Inflammatory macrophage (primary cell): ENCODE measurements around the gene RAB35.

Experiments used
- DNase-seq, 2 donors: peaks; one replicate each; pipeline ENCODE4 v3.0.0-alpha.2; 2020 to 2022
- total RNA-seq, 18 experiments: gene quantifications; one replicate each; lab custom pipeline; 2026; ENCODE audit warnings: mixed read lengths in 6 of 18, inconsistent platforms in 2 of 18; lab: John Stamatoyannopoulos, UW

Gene RAB35
- 50.9 to 138 (median 75.5) reads per million in 18 experiments for total RNA-seq

DNA sequence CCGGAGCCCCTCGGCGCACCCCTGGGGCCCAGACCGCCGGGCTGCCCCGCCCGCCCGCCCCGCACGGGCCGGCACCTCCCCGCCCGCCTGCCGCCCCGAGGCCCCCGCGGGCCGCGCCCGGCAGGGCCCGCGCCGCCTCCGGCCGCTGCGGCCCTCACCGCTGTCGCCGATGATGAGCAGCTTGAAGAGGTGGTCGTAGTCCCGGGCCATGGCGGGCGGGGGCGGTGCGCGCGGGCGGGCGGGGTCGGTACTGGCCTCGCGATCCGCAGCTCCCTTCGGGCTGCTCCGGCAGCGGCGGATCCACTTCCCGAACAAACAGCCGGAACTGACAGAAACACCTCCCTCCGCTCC, at the start of gene RAB35:
Gene RAB35, minus strand, starts transcription at position 313 of the 351 bp plus-strand sequence. Its CDS starts 103 bp downstream, at position 210.
- DNase-seq = no peak

DNA sequence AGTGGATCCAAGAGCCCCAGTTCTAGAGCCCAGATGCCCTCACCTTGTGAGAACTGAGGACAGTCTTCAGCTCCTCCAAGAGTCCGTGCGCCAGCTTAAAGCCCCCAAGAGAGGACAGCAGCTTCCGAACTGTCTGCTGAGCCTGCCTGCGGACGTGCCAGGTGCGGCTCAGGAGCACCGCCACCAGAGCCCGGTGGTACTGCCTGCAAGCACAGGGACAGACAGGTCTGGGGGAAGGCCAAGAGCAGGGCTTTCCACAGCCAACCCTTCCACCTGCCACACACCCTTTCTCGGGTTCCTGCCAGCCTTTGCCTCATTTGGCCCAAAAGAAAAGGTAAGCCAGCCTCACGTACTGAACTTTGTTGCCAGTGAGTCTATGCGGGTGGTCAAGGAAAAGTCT, 47.7 kb upstream of the RAB35 start:
- no peak for DNase-seq

DNA sequence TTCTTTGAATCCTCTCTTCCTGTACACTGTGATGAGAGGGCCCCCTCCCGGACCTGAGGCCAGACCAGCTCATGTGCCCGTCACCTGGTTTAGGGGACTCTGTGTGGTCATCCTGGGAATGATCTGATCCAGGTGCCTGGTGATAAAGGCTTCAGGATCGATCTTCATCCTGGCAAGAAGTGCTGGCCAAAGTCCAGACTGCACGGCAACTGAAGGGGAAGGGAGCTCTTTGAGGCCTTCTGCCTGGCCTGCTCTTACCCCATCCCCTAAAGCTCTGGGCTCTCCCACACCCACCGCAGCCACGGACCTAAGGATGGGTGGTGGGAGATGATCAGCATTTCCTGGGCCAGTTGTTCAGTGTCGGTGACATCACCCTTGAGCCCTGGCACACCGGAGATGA, 46.2 kb upstream of the RAB35 start:
- no peak for DNase-seq

DNA sequence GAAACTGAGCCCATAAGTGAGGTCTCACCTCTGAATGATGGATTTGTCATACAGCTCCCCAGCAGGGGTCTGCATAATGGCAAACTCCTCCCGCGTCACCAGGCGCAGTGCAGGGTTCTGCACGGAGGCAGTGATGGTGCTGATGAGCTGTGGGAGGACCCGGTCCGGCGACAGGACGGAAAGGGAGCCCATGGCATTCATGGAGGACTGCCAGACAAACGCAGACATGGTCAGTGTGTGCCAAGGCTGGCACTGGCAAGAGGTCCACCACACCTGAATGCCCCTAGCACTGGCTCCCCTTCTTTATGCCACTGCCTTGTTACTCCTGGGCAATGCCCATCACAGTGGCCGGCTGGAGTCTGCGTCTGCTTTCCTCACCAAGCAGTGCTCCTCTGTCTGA, 45.3 kb upstream of the RAB35 start:
- no peak for DNase-seq

DNA sequence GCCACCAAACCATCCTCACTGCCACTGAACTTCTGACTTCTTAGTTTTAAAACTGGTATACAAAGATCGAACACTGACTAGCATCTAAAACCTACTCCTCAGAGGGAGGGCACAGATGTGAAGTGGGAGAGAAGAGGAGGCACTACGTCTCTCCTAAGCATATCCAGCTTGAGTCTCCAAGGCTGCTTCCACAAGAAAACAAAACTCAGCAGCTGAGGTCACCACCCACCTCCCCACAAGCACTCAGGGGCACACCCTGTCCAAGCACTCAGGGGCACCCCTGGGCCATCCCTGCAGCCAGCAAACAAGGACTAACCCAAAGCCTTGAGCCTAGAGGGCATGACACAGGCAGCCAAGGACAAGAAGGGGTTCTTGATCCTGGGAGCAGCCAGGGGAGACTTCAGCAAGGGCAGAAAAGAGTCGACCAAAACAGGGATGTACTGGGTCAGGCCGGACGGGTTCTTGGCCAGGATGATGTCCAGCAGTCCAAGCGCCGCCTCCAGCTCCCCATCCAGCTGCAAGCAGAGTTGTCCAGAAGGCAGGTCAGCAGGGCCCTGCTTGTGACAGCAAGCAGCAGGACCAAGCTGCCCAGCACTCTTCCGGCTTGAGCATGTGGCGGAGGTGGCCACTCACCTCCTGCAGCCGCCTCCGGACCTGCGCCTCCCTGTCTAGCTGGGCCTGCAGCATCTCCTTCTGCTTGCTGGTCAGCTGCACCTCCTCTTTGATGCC, 43.1 kb upstream of the RAB35 start:
- DNase-seq = no peak

DNA sequence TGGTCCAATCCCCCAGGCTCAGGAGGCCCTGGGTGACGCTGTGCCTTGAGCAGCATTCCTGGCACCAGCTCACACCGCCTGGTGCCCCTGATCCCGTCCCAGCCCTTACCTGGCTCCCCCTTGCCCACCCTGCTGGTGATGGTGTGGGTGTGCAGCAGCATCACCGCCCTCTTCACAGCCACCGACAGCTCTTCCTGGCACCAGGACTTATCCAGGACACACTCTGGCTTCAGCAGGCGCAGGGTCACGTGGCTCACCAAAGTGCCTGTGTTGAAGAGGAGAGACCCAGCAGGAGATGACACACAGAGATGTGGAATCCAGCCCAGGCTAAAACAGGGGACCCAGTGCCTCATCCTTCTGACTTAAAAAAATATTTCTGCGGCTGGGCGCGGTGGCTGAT, 41.8 kb upstream of the RAB35 start:
- no peak for DNase-seq

DNA sequence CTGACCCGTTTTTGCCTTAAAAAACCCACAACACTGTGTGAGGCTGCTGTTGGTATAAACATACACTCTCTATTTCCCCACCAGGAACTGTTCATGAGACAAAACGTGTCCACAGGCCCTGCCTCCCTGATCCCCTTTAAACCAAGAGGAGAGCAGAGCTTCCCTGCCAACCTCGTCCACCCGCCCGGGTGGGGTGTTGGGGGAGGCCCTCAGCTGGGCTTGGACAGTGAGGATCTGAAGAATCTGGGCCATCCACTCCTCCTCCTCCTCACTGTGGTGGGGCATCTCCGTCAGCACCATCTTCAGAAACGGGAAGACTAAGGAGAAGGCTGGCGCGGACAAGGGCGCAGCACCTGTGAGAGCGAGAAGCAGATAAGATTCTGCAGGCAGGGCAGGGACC, 41.1 kb upstream of the RAB35 start:
- DNase-seq = no peak

DNA sequence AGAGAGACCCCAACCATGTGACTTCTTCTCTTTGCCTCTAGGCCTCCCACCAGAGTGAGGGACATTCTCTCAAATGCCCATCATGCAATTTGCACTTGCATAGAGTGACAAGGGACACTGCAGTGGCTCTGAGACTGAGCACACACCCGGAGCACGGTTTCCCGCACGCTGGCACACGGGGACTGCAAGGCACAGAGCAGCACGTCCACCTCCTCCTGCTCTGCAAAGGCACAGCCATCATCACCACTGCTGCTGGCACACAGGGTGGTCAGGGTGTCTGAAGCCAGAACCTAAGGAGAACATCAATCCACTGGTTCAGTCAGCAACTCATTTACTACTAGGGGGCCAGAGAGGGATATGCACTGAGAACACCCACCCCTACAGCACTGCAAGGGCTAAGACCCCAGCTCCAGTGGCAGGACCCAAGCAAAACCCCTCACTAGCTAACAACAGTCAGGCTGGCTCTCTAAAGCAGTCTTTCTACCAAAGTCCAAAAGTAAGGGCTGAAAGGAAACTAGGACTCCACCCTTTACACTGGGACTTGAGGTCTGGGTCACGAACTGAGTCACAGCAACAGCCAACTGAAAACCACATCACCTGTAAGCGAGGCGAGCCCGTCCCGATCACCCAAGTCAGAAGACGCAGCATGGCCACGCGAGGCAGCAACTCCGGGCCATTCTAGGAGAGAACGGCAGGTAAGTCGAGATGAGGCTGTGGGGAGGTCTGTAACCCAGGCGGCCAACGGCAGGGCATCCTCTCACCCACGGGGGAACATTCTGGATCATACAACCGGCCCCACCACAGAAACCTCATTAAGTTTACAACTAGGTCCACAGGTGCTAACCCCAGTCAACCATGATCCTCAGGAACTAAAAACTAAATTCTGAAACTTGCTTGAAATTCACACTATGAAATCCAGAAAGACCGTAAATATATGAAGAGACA, 40.0 kb upstream of the RAB35 start:
- DNase-seq = no peak

DNA sequence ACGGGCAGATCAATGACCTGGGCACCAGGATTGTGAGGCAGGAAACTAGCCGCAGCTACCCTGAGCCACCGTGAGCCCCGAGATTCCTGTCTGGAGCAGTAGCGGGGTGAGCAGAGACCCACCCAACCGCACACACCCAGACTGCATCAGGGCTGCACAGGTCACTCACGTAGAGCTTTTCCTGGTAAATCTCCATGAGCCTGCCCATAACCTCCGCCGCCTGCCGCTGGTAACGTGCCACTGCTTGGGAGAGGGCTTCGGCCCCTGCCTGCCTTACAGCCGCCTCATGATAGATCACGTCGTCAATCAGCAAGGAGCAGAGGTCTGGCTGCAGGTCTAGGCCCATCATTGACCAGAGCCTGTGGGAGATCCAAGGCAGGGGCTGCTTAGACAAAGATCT, 38.5 kb upstream of the RAB35 start:
- no peak for DNase-seq

DNA sequence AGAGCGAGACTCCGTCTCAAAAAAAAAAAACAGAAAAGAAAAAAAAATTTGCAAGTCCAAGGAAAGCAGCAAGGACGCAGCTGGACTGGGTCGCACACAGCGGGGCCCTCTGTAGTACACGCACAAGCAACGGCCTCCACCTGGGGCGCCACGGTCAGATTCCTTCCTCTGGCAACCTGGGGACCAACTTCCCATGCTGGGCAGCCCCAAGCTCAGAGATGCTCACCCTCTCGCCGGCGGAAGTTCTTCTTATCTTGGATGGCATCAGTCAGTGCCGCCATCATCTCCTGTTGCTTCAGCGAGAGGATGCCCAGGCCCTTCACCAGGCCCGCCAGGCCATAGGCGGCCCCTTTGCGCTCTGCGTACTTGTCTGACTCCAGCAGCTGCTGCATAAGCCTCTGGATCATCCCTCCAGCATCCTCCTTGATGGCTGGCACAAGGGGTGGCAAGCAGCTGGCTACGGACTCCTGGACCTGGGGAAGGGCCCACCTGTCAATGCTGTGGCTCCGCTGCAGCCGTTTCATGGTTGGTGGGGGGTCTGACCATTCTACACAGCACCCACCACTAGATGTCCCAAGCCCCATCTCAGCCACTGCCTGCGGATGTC, 34.5 kb upstream of the RAB35 start:
- DNase-seq = no peak

DNA sequence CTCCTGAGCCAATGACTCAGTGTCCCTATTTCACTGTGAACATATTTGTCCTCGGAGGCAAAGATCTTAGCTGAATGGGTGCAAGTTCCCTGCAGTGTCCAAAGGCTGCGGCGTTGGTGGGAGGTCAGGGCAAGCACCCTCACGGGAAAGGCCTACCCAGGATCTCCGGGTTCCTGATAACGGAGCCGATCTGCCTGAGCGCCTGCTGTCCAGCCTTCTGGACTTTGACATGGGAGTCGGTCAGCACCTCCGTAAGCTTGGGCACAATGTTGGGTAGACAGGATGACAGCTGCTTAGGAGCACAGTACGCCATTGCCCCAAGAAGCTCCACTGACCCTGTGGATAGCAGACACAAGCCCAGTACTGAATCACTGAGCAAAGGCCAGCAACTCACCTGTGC, 31.5 kb upstream of the RAB35 start:
- no peak for DNase-seq

DNA sequence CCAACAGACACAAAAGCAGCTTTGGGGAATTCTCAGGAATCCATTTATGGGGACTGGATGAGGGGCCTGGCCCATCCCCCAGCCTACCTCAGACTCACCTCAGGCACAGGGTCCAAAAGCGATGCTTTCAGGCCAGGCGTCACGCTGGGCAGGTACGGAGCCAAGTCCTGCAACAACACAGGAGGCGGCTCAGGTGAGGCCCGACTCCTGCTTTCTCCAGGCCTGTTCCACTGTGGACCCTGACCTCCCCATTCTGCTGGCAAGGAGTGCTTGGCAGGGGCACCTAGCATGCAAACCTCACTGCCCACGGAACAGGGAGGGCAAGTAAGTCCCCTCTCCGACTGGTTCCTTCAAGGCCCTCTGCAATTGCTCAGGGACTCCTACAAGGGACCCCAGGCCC, 28.6 kb upstream of the RAB35 start:
- no peak for DNase-seq

DNA sequence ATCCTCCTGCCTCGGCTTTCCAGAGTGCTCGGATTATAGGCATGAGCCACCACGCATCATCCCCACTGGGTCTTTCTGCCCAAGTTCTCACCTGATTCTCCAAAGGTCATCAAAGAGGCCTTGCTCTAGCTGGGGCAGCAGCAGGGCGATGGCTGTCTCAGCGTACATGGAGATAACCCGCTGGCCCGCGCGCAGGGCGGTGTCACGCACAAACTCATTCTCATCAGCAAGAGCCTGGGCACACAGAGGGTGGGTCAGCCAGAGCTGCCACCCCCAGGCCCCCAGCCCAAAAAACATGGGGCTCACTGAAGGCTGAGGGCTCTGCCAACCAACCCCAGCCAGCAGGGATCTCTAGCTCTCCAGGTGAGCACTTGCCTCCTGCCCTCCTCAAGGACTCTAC, 27.7 kb upstream of the RAB35 start:
- DNase-seq = no peak

DNA sequence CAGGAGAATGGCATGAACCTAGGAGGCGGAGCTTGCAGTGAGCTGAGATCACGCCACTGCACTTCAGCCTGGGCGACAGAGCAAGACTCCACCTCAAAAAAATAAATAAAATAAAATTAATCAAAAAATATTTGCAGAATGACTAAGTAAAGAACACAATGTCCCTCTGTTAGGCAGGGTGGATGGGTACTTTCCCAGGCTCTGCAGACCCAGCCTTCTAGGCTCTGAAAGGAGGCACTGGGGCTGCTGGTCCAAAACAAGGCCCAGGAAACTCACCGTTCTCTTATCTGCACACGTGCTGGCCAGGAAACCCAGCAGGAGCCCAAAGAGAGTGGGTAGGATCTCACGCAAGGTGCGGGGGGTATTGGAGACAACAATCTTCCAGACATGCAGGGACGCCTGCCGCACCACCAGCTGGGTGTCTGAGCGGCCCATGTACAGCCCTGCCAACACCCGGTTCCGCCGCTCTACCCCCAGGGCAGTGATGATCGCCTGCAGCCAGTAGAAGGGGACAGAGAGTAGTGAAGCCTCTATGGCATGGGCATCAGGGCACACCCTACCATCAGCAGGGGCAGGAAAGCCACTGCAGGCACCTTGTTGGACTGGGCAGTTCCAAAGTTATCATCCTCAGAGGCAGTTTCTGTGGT, 25.8 kb upstream of the RAB35 start:
- no peak for DNase-seq

DNA sequence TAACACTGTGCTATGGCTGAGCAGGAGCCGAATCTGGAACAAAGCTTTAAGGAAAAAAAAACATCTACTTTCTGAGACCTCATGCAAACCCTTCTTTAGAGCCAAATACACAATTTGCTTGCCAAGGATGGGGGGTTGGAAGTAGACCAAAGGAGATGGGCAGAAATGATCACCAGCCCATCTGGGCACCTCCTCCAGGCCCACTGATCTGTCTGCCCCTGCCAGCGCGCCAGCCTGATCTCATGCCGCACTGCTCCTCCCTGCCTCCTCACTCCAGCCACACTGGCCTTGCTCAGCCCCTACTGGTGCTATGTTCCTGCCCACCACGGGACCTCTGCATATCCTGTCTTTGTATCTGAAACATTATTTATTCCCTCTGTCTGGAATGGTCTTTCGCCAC, 24.8 kb upstream of the RAB35 start:
- no peak for DNase-seq

DNA sequence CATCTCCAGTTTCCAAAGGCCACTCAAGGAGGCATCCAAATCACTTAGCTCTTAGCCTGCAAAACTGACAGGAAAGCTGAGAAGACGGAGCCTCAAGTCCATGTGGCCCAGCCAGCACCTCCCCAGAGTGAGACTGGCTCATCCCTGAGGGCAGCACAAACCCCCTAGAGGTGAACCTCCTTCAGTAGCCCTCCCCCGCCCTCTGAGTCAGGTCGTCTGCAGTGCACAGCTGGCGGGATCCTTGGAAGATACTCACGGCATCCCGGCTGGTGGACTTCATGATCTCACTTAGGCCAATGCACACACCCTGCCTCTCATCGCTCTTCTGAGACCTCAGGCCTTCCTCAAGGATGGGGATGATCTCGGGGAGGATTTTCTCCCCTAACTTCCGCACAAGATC, 24.1 kb upstream of the RAB35 start:
- no peak for DNase-seq

DNA sequence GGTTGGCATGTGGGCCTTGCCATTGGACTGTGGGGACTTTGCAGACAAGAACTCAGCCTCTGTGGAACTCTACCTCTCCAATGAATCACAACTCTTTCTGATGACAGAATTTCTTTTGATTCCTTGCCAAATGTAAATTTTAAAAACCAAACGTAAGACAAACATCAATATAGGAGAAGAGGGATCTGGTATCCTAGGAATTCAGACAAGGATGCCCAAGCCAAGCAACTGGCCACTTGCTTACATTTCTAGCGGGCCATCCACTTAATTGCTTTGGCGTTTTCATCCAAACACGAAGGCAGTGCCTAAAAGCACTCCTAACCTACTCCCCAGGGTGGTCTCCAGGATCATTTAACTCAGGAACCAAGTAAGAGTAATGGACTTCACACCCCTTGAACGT, 23.4 kb upstream of the RAB35 start:
- DNase-seq = no peak

DNA sequence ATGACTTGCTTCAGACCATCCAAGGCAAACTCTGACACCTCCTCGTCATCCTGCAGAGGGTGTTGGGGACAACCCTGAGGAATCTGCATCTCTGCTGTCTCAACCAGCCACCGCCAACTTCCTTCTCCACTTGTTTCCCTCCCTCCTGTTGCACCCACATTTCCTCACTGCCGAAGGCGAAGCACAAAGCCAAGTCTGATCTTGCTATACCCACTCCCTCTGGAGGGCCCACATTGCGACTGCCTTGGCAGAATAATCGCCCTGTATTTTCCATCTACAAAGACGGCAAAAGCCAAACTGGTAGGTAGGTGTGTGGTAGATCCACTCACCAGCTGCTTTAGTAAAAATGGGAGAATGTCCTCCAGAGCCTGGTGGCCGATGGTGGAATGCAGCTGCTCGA, 21.8 kb upstream of the RAB35 start:
- no peak for DNase-seq

DNA sequence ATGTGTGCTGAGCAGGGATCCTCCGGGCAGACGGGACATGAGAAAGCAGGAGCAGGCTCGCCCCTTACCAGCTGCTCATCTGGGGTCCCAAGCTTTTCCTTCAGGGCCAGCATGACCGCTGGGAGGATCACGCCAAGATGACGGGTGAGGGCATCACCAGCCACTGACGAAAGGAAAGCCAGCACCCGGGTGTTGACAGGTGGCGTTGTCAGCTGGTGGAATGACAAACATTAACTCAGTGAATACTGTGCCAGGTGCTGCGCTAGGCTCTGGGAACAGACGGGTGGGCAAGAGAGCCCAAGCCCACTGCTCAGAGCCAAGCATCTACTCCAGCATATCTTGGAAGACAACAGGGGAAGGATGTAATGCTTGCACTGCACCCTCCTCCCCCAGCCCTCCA, 21.3 kb upstream of the RAB35 start:
- no peak for DNase-seq

DNA sequence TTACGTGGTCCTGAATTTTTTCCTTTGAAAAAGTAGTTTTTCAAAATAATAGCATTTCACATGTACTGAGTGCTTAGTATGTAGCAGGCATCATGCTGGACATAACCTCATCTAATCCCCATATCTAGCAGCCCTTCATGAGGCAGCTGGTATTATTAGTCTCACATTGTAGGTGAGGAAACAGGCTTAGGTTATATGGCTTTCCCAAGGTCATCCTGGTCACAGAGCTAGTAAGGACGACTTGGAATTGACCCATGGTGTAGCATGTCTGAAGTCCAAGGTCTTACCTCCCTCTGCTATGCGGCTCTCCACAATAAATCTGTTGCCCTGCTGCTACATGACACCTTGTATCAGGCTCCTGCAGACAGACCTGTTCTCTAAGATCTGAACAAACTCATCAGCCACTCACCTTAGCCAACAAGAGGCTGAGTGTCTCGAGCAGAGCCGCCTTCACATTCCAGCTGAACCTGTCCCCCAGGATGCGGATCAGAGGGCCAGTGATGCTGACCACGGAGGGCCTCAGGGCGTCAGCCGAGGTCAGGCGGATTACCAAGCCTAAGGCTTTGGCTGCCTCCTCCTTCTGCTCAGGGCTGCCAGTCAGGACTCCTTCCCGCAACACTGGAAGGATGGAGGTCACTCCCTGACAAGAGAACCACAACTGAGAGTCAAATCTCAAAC, 19.7 kb upstream of the RAB35 start:
- no peak for DNase-seq

DNA sequence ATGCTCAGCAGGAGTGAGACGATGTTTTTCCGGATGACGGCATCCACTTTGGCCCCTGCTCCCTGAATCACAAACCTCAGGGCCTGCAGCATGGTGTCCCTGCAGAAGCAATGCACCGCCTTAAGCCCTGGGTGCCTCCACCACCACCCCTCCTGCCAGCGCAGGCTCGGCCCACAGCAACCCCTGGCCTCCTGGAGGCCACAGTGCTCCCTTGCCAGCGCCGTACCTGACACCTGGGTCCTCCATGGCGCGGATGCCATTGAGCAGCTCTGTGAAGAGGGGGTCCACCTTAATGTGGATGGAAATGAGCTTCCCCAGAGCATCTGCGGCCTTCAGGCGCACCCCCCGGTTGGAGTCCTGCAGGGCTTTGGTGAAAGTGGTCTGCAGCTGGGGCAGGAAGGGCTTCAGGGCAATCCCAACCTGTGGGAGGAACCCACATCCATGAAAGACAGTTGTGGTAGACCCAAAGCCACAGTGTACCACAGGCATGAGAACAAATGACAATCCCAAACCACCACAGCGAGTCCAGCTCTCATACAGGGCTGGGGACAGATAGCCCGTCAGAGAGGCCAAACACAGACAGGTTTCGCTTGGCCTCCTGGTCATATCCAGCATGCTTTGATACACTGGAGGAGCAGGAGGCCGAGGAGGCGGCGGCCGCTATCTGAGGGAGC, 17.9 kb upstream of the RAB35 start:
- no peak for DNase-seq

DNA sequence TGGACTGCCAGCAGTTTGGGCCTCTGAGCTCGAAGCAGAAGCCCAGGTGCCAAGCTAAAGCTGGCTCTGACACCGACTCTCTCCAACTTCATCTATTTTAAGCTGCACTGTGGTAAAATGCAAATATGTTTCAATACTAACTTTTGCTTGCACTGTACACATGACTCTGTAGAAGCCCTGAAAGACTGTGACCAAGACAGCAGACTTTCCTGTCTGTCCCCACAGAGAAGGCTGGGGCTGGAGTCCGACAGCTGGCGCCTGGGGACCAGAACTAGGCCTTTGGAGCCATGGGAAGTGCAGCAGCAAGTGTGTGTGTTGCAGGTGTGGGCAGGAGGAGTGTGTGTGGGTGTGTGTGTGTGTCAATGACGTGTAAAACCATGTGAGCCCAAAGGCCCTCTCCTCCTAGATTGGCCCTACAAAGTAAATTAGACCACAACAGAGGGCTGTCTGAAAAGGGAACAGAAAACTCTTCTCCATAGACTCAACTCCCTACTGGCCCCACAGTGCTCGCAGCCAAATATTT, 16.4 kb upstream of the RAB35 start:
- DNase-seq = no peak
